Measurements from ENCODE around the gene PLD4.

PLD4 gene

GRCh38 chr14:104929268-104930230 lies 4.9 kb downstream of the PLD4 start:
- no peak for DNase-seq

GRCh38 chr14:104930526-104931303 lies 6.0 kb downstream of the PLD4 start:
- no peak for DNase-seq

- no peak for DNase-seq
Observed at GRCh38 chr14:104931304-104931770, 6.7 kb downstream of the PLD4 start.

- DNase-seq: no peak
Observed at GRCh38 chr14:104931771-104932675, 7.3 kb downstream of the PLD4 start.

- DNase-seq: peak; percentile 87
Observed at GRCh38 chr14:104932676-104933631, 8.3 kb downstream of the PLD4 start.

- peak; percentile 23 for DNase-seq
Observed at GRCh38 chr14:104933746-104934733, 9.4 kb downstream of the PLD4 start.

GRCh38 chr14:104935026-104935650 lies 10.5 kb downstream of the PLD4 start:
- no peak for DNase-seq

- DNase-seq: no peak
Observed at GRCh38 chr14:104935955-104936354, 11.3 kb downstream of the PLD4 start.

- no peak for DNase-seq
Observed at GRCh38 chr14:104936361-104937155, 11.9 kb downstream of the PLD4 start.

- DNase-seq: no peak
Observed at GRCh38 chr14:104937161-104937560, 12.5 kb downstream of the PLD4 start.

- no peak for DNase-seq
Observed at GRCh38 chr14:104937694-104938365, 13.2 kb downstream of the PLD4 start.

GRCh38 chr14:104938436-104938835 lies 13.8 kb downstream of the PLD4 start:
- DNase-seq: no peak

- no peak for DNase-seq
Observed at GRCh38 chr14:104938960-104939359, 14.3 kb downstream of the PLD4 start.

- DNase-seq: no peak
Observed at GRCh38 chr14:104939666-104940410, 15.2 kb downstream of the PLD4 start.

- no peak for DNase-seq
Observed at GRCh38 chr14:104940526-104941150, 16.0 kb downstream of the PLD4 start.

GRCh38 chr14:104941508-104942365 lies 17.1 kb downstream of the PLD4 start:
- DNase-seq: no peak

Measured in CD4-positive, alpha-beta T cell treated with Interleukin-6 for 4 hours (primary cell).